H1 (cell line): ENCODE data around the gene AGBL4. TPM values are rescaled to one million over a fixed set of nuclear protein-coding genes. Genes with fewer than 3 reads are reported as not detected.

ENCODE experiments used
- CTCF ChIA-PET: fragments of 300-600 bp; sonication (Branson Sonifier 250); formaldehyde crosslinking; loops from one replicate; lab custom pipeline; 2021; ENCODE audit not compliant: partially characterized antibody; lab: Charles Lee
- POLR2A ChIA-PET: fragments of 300-600 bp; sonication (Branson Sonifier 250); formaldehyde crosslinking; loops from one replicate; lab custom pipeline; 2021; ENCODE audit warnings: inconsistent platforms; ENCODE audit not compliant: partially characterized antibody; lab: Charles Lee
- DNase-seq, 2 experiments: peaks; one replicate each; pipeline versions ENCODE4 v3.0.0 to v3.0.0-alpha.2; 2010 to 2022; ENCODE audit warnings: low spot score in 2 of 2, low read depth in 1 of 2, mixed read lengths in 1 of 2
- FAIRE-seq: peaks from 2 replicates; lab custom pipeline; 2011; peaks lifted over from hg19 to GRCh38; lab: Jason Lieb, UNC
- H2AFZ ChIP-seq: 2 replicates; pipeline ENCODE4 v1.8.1; 2012; ENCODE audit warnings: low read length, inconsistent platforms
- H2AK5ac ChIP-seq: 2 replicates; pipeline ENCODE4 v1.6.1; 2013; ENCODE audit warnings: low read depth, low read length
- H2BK120ac ChIP-seq: replicated peaks from 2 replicates; pipeline ENCODE3; 2013; ENCODE audit warnings: low read depth, low read length, inconsistent platforms
- H2BK12ac ChIP-seq: 2 replicates; pipeline ENCODE4 v1.6.1; 2013; ENCODE audit warnings: low read depth, low read length
- H2BK15ac ChIP-seq: 2 replicates; pipeline ENCODE4 v1.6.1; 2013; ENCODE audit warnings: low read length
- H2BK20ac ChIP-seq: 2 replicates; pipeline ENCODE4 v1.6.1; 2013; ENCODE audit warnings: low read length
- H2BK5ac ChIP-seq: 2 replicates; pipeline ENCODE4 v1.6.1; 2013; ENCODE audit warnings: low read depth, low read length
- H3K14ac ChIP-seq: 2 replicates; pipeline ENCODE4 v1.6.1; 2013; ENCODE audit warnings: inconsistent platforms; ENCODE audit not compliant: insufficient read length
- H3K18ac ChIP-seq: 2 replicates; pipeline ENCODE4 v1.6.1; 2013; ENCODE audit warnings: low read length; ENCODE audit errors: extremely low read depth
- H3K23ac ChIP-seq: 2 replicates; pipeline ENCODE4 v1.6.1; 2013; ENCODE audit warnings: inconsistent platforms; ENCODE audit not compliant: insufficient read length
- H3K23me2 ChIP-seq: 2 replicates; pipeline ENCODE4 v1.6.1; 2013; ENCODE audit warnings: low read depth, low read length
- H3K27ac ChIP-seq: 2 replicates; pipeline ENCODE4 v1.6.1; 2011; ENCODE audit warnings: low read depth, low read length, inconsistent platforms
- H3K27me3 ChIP-seq, 4 experiments: replicated peaks in 1 of 4; 1 replicate in 1 of 4; 2 replicates in 3 of 4; pipeline versions ENCODE4 v1.6.1 to v1.8.1; 2011 to 2013; ENCODE audit warnings: low read length in 3 of 4, mild to moderate bottlenecking in 3 of 4, inconsistent platforms in 2 of 4, mixed read lengths in 2 of 4, moderate library complexity in 1 of 4; ENCODE audit not compliant: control insufficient read depth in 3 of 4, insufficient read depth in 3 of 4; ENCODE audit errors: extremely low read depth in 1 of 4
- H3K36me3 ChIP-seq, 4 experiments: 2 replicates each; pipeline versions ENCODE4 v1.6.1 to v1.8.1; 2011 to 2013; ENCODE audit warnings: mild to moderate bottlenecking in 4 of 4, low read length in 3 of 4, moderate library complexity in 2 of 4, control low read depth in 1 of 4, inconsistent platforms in 1 of 4; ENCODE audit not compliant: insufficient read depth in 4 of 4, control insufficient read depth in 2 of 4
- H3K4ac ChIP-seq: replicated peaks from 2 replicates; pipeline ENCODE3; 2013; ENCODE audit warnings: low read length, low read depth, mixed read lengths, inconsistent platforms; ENCODE audit not compliant: insufficient read length
- H3K4me1 ChIP-seq, 4 experiments: replicated peaks in 1 of 4; 1 replicate in 1 of 4; 2 replicates in 3 of 4; pipeline versions ENCODE4 v1.6.1 to v1.8.1; 2011 to 2013; ENCODE audit warnings: low read length in 3 of 4, inconsistent platforms in 2 of 4, mixed read lengths in 1 of 4; ENCODE audit not compliant: insufficient read depth in 4 of 4, control insufficient read depth in 3 of 4
- H3K4me2 ChIP-seq, 2 experiments: 2 replicates each; pipeline versions ENCODE4 v1.6.1 to v1.8.1; 2011 to 2013; ENCODE audit warnings: low read depth in 2 of 2, low read length in 2 of 2, control low read depth in 1 of 2, inconsistent platforms in 1 of 2, mild to moderate bottlenecking in 1 of 2; ENCODE audit not compliant: insufficient read depth in 1 of 2
- H3K4me3 ChIP-seq, 4 experiments: fragments of 200-600, 300-600 bp in 1 of 4; sonication (generic), shearing (Covaris generic), sonication (Bioruptor Twin) in 1 of 4; 2 replicates each; pipeline versions ENCODE4 v1.5.1 to v1.8.1; 2011 to 2016; ENCODE audit warnings: low read length in 4 of 4, low read depth in 3 of 4, control low read depth in 2 of 4, inconsistent platforms in 2 of 4, mild to moderate bottlenecking in 2 of 4, mixed read lengths in 1 of 4, moderate library complexity in 1 of 4; ENCODE audit not compliant: insufficient read depth in 2 of 4; ENCODE audit errors: extremely low read depth in 1 of 4
- H3K56ac ChIP-seq: replicated peaks from 2 replicates; pipeline ENCODE3; 2013; ENCODE audit warnings: low read depth, mild to moderate bottlenecking, mixed read lengths, low read length, inconsistent platforms; ENCODE audit not compliant: insufficient read length
- H3K79me1 ChIP-seq: 2 replicates; pipeline ENCODE4 v1.6.1; 2013; ENCODE audit warnings: low read depth, low read length, control low read depth
- H3K79me2 ChIP-seq, 2 experiments: 2 replicates each; pipeline versions ENCODE4 v1.6.1 to v1.8.1; 2012 to 2013; ENCODE audit warnings: low read length in 2 of 2, mild to moderate bottlenecking in 2 of 2, inconsistent platforms in 1 of 2; ENCODE audit not compliant: insufficient read depth in 2 of 2, control insufficient read depth in 1 of 2
- H3K9ac ChIP-seq, 4 experiments: replicated peaks in 1 of 4; 1 replicate in 1 of 4; 2 replicates in 3 of 4; pipeline versions ENCODE4 v1.6.1 to v1.8.1; 2011 to 2013; ENCODE audit warnings: low read depth in 3 of 4, low read length in 3 of 4, control low read depth in 2 of 4, mild to moderate bottlenecking in 2 of 4, moderate library complexity in 2 of 4, inconsistent platforms in 1 of 4; ENCODE audit errors: extremely low read depth in 1 of 4
- H3K9me3 ChIP-seq, 2 experiments: 2 replicates each; pipeline versions ENCODE4 v1.6.1 to v1.8.1; 2012 to 2013; ENCODE audit warnings: mild to moderate bottlenecking in 2 of 2, moderate library complexity in 2 of 2, control low read depth in 1 of 2, inconsistent platforms in 1 of 2, low read depth in 1 of 2, low read length in 1 of 2, mixed read lengths in 1 of 2; ENCODE audit not compliant: insufficient read depth in 2 of 2
- H4K20me1 ChIP-seq, 2 experiments: replicated peaks in 1 of 2; 2 replicates each; pipeline versions ENCODE3 to v1.8.1; 2011 to 2013; ENCODE audit warnings: inconsistent platforms in 2 of 2, low read length in 2 of 2, mild to moderate bottlenecking in 1 of 2; ENCODE audit not compliant: insufficient read depth in 2 of 2, control insufficient read depth in 1 of 2
- H4K5ac ChIP-seq: 2 replicates; pipeline ENCODE4 v1.6.1; 2013; ENCODE audit warnings: low read length, low read depth, mixed read lengths, inconsistent platforms; ENCODE audit not compliant: insufficient read length
- H4K8ac ChIP-seq: 2 replicates; pipeline ENCODE4 v1.8.0; 2013; ENCODE audit warnings: mild to moderate bottlenecking, moderate library complexity, low read length, inconsistent platforms; ENCODE audit not compliant: insufficient read depth; ENCODE audit errors: extremely low read depth
- H4K91ac ChIP-seq: replicated peaks from 2 replicates; pipeline ENCODE3; 2013; ENCODE audit warnings: low read length, mixed read lengths, inconsistent platforms; ENCODE audit not compliant: insufficient read length
- WGBS, 2 experiments: shearing (Covaris generic) in 1 of 2; methylation state at CpG; one replicate each; pipeline versions ENCODE4 v1.1.6 to v1.1.7; 2013 to 2015; ENCODE audit warnings: low lambda C conversion rate in 2 of 2, mixed read lengths in 2 of 2, inconsistent platforms in 1 of 2, low coverage in 1 of 2, missing lambda C conversion rate in 1 of 2; ENCODE audit not compliant: insufficient replicate concordance in 2 of 2, insufficient coverage in 1 of 2, insufficient read length in 1 of 2; ENCODE audit errors: extremely low coverage in 1 of 2, missing lambda C conversion rate in 1 of 2; 5-methylcytosine and 5-hydroxymethylcytosine counted together
- polyA plus RNA-seq, 7 experiments: library from polyadenylated mRNA; depleted of rRNA in 3 of 7; stranded (reverse) in 5 of 7; unstranded in 2 of 7; fragments of >200 nt in 5 of 7; fragments of 200-250 nt in 2 of 7; gene quantifications; 1 replicate in 5 of 7; 2 replicates in 1 of 7; 4 replicates in 1 of 7; pipeline versions ENCODE4 v1.2.1 to v1.2.3, GENCODE V29; 2011 to 2013; ENCODE audit warnings: missing spikeins in 2 of 7, mixed read lengths in 2 of 7
- total RNA-seq: library from RNA; stranded (reverse); fragmentation: NEBNext Ultra II Directional; extraction: Animal tissue kit (Norgen Biotek cat#: 25700); gene quantifications from 2 replicates; pipeline ENCODE4 v1.2.1, GENCODE V29; 2021
- TF ChIP-seq, protein P1 (sequence below): IDR thresholded peaks from 2 replicates; pipeline ENCODE4 v1.6.1; 2012; ENCODE audit warnings: low read length, inconsistent platforms

The AGBL4 gene
- total and polyA plus RNA-seq, 2 of the 8 experiments (the other 6 are each of a cell fraction or from before 2014, with no cell fraction given) = 0.41 to 0.45 TPM

DNA sequence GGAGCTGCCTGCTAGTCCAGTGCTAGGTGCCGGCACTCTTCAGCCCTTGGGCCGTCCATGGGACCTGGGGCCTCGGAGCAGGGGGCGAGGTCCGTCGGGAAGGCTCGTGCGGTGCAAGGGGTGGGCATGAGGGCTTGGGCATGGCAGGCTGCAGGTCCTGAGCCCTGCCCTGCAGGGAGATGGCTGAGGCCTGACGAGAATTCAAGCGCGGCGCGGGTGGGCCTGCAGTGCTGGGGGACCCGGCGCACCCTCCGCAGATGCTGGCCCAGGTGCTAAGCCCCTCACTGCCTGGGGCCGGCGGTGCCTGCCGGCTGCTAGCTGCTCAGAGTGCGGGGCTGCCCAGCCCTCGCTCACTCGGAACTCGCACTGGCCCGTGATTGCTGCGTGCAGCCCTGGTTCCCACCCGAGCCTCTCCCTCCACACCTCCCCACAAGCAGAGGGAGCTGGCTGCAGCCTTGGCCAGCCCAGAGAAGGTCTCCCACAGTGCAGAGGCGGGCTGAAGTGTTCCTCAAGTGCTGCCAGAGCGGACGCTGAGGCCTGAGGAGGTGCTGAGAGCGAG is 467.0 kb downstream of the AGBL4 start:
- no peak overlapping the region for H3K4me2 ChIP-seq
- H3K4ac ChIP-seq = no peak overlapping the region
- CTCF ChIA-PET = no interaction called here
- no peak overlapping the region for H3K23ac ChIP-seq
- H4K91ac ChIP-seq = no peak overlapping the region
- H3K56ac ChIP-seq = no peak overlapping the region
- H3K79me1 ChIP-seq = no peaks in the 10 kb centered on the region
- H2AFZ ChIP-seq = no peak overlapping the region
- H3K9me3 ChIP-seq = peaks cover 60 to 66% of the 10 kb centered on the region in 2 experiments
- DNase-seq = no peak
- no peak overlapping the region for H2AK5ac ChIP-seq
- H3K23me2 ChIP-seq = no peaks in the 10 kb centered on the region
- WGBS, 2 experiments = 95% methylated on average over 27 of the region's 30 CpGs; no CpG with 5 or more reads in 1 of the 2 experiments
- no peak overlapping the region for H3K9ac ChIP-seq
- H3K79me2 ChIP-seq = no peaks in the 10 kb centered on the region
- H4K8ac ChIP-seq = no peak overlapping the region
- no peak overlapping the region for H2BK120ac ChIP-seq
- no peak overlapping the region for H2BK5ac ChIP-seq
- no peak for FAIRE-seq
- no peak overlapping the region for H2BK20ac ChIP-seq
- no peak overlapping the region for H3K27ac ChIP-seq
- H3K18ac ChIP-seq = no peak overlapping the region
- H4K5ac ChIP-seq = no peak overlapping the region
- H3K36me3 ChIP-seq = no peaks in the 10 kb centered on the region
- no peaks in the 10 kb centered on the region for H3K27me3 ChIP-seq
- H4K20me1 ChIP-seq = no peaks in the 10 kb centered on the region
- H3K4me1 ChIP-seq = no peaks in the 10 kb centered on the region
- no peak overlapping the region for H3K4me3 ChIP-seq
- no peak overlapping the region for H2BK15ac ChIP-seq
- TF ChIP-seq, protein P1, sequence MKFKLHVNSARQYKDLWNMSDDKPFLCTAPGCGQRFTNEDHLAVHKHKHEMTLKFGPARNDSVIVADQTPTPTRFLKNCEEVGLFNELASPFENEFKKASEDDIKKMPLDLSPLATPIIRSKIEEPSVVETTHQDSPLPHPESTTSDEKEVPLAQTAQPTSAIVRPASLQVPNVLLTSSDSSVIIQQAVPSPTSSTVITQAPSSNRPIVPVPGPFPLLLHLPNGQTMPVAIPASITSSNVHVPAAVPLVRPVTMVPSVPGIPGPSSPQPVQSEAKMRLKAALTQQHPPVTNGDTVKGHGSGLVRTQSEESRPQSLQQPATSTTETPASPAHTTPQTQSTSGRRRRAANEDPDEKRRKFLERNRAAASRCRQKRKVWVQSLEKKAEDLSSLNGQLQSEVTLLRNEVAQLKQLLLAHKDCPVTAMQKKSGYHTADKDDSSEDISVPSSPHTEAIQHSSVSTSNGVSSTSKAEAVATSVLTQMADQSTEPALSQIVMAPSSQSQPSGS = no peak
- no peak overlapping the region for H2BK12ac ChIP-seq
- H3K14ac ChIP-seq = no peak overlapping the region
- POLR2A ChIA-PET = no interaction called here
